HG03097 (cell line): Measurements from ENCODE around the gene OPRM1.

Experiments used
- ATAC-seq: cut with Tn5 transposase; IDR thresholded peaks from one replicate; pipeline ENCODE4 v1.9.1; 2021; ENCODE audit not compliant: unreplicated experiment, low FRiP score

The OPRM1 gene

GRCh38 chr6:154080461-154081189 is 41.6 kb downstream of the OPRM1 start:
- no peak for ATAC-seq

- no peak for ATAC-seq
These were observed 47.5 kb downstream of the OPRM1 start for GRCh38 chr6:154086510-154086909.

- ATAC-seq: no peak
These were observed 53.4 kb downstream of the OPRM1 start for GRCh38 chr6:154092326-154092962.

GRCh38 chr6:154093231-154094044 is 54.4 kb downstream of the OPRM1 start:
- no peak for ATAC-seq

- ATAC-seq: no peak
These were observed 56.5 kb downstream of the OPRM1 start for GRCh38 chr6:154095571-154095970.

- no peak for ATAC-seq
These were observed 57.3 kb downstream of the OPRM1 start for GRCh38 chr6:154096316-154096715.

GRCh38 chr6:154096834-154097233 is 57.8 kb downstream of the OPRM1 start:
- no peak for ATAC-seq

- no peak for ATAC-seq
These were observed 60.2 kb downstream of the OPRM1 start for GRCh38 chr6:154099211-154099610.

GRCh38 chr6:154106251-154106650 is 67.2 kb downstream of the OPRM1 start:
- no peak for ATAC-seq

- ATAC-seq: no peak
These were observed 72.0 kb downstream of the OPRM1 start for GRCh38 chr6:154111025-154111424.

- no peak for ATAC-seq
These were observed 73.3 kb downstream of the OPRM1 start for GRCh38 chr6:154112181-154112809.

- ATAC-seq: no peak
These were observed 74.4 kb downstream of the OPRM1 start for GRCh38 chr6:154113392-154113791.

GRCh38 chr6:154117485-154117884 is 78.4 kb downstream of the OPRM1 start:
- no peak for ATAC-seq

GRCh38 chr6:154122195-154122925 is 83.3 kb downstream of the OPRM1 start:
- ATAC-seq: no peak

- no peak for ATAC-seq
These were observed 84.3 kb downstream of the OPRM1 start for GRCh38 chr6:154123155-154123956.

GRCh38 chr6:154125421-154125820 is 86.4 kb downstream of the OPRM1 start:
- no peak for ATAC-seq

GRCh38 chr6:154127657-154128056 is 88.6 kb downstream of the OPRM1 start:
- no peak for ATAC-seq

- no peak for ATAC-seq
These were observed 95.6 kb downstream of the OPRM1 start for GRCh38 chr6:154134471-154135147.

- no peak for ATAC-seq
These were observed 99.8 kb downstream of the OPRM1 start for GRCh38 chr6:154138793-154139192.
